Activated CD8-positive, alpha-beta T cell treated with anti-CD3 and anti-CD28 coated beads, Interleukin-2, amount 10 ng/mL, durations not matched to agents 7 days and 5 days (primary cell): ENCODE data around the gene HMG20A. TPM values are rescaled to one million over a fixed set of nuclear protein-coding genes. Genes with fewer than 3 reads are reported as not detected.

ENCODE experiments used
- ATAC-seq: fragments of 150-1000 bp; cut with Tn5 transposase; one replicate; pipeline ENCODE4 v1.10.0; 2021; ENCODE audit warnings: moderate library complexity
- CTCF ChIA-PET: fragments of 350-600 bp; sonication (Branson Sonifier 250); formaldehyde crosslinking; loops from one replicate; lab custom pipeline; 2021; ENCODE audit warnings: antibody characterized with exemption; lab: Charles Lee
- POLR2A ChIA-PET: fragments of 350-600 bp; sonication (Branson Sonifier 250); formaldehyde crosslinking; loops from one replicate; lab custom pipeline; 2021; ENCODE audit warnings: antibody characterized with exemption; lab: Charles Lee
- DNase-seq: peaks from one replicate; pipeline ENCODE4 v3.0.0-alpha.2; 2020
- H3K27ac Mint-ChIP-seq: one replicate; pipeline ENCODE4 v1.8.0; 2021; ENCODE audit warnings: mild to moderate bottlenecking, mixed read lengths
- H3K27me3 Mint-ChIP-seq: one replicate; pipeline ENCODE4 v1.8.0; 2021; ENCODE audit warnings: low read depth, mixed read lengths
- H3K36me3 Mint-ChIP-seq: one replicate; pipeline ENCODE4 v1.8.0; 2021; ENCODE audit warnings: low read depth, mixed read lengths
- H3K4me1 Mint-ChIP-seq: one replicate; pipeline ENCODE4 v1.8.0; 2021; ENCODE audit warnings: low read depth, mixed read lengths
- H3K4me3 Mint-ChIP-seq: one replicate; pipeline ENCODE4 v1.8.0; 2021; ENCODE audit warnings: mild to moderate bottlenecking, mixed read lengths
- H3K9me3 Mint-ChIP-seq: one replicate; pipeline ENCODE4 v1.8.0; 2022; ENCODE audit warnings: mixed read lengths; ENCODE audit not compliant: insufficient read depth
- total RNA-seq, 2 experiments: library from RNA; stranded (reverse); gene quantifications; one replicate each; pipeline ENCODE4 v1.2.3, GENCODE V29; 2021

Gene HMG20A
- total RNA-seq, 2 experiments from 2014 or later, result 47.5 to 51.7 TPM

DNA sequence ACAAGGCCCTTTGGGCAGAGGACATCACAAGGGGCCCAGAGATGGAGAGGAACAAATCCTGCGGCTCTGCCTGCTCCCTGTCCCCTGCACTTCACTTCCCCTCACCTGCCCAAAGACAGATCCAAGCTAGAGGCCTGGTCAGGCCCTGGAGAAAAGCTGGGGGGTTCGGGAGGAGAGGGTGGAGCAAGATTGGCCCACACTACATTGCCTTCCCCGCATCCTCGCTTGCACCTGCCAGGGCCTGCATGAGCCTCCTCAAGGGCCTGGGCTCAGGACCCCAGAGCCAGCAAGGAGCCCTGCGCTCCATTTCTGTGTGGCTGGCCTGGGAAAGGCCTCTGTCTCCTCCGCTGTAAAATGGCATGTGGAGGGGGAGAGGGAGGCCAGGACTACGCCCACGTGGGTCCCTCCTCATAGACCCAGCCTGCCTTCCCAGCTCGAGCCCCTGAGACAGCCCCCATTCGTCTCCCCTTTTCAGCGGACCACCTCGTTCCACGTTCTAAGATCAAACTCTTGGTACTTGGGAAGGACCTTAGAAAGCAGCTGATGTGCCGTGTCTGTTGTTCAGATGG lies 106.0 kb downstream of the HMG20A start:
- H3K9me3 Mint-ChIP-seq, result no peaks in the 10 kb centered on the region
- POLR2A ChIA-PET, result no interaction called here
- no peaks in the 10 kb centered on the region for H3K36me3 Mint-ChIP-seq
- H3K27ac Mint-ChIP-seq, result no peak overlapping the region
- CTCF ChIA-PET, result interaction anchor here (0.7 kb wide), 1 partner anchor 17 kb away, joined by 3 read pairs; no protein-coding TSS in a partner anchor
- ATAC-seq, result no peak
- H3K27me3 Mint-ChIP-seq, result peaks cover 4% of the 10 kb centered on the region
- no peaks in the 10 kb centered on the region for H3K4me1 Mint-ChIP-seq
- H3K4me3 Mint-ChIP-seq, result no peak overlapping the region
- DNase-seq, result no peak

DNA sequence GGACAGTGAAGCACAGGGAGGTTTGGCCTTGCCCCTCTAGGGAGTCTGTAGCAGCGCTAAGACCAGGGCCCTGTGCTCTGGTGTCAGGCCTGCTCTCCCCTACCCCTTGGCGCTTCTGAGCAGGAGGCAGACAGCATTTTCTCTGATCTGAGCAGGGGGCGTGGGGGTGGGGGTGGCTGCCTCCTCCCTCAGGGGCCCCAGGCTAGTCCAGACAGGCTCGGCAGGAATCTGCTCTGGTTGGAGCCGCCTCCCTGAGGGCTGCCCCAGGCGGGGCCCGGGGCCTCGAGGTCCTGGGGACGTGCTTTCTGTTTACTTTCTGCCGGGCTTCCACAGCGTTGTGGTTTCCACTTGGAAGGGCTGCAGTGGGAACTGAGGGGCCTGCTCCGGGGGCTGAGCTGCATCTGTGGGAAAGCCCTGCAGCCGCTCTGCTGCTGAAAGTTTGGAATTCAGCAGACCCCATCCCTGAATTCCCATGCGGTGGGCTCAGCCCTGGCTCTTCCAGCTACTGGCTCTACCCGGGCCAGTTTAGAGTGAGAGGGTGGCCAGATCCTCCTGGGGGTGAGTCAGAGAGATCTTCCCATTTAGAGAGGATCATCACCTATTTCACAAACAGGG lies 106.6 kb downstream of the HMG20A start:
- no peak for ATAC-seq
- CTCF ChIA-PET, result no interaction called here

DNA sequence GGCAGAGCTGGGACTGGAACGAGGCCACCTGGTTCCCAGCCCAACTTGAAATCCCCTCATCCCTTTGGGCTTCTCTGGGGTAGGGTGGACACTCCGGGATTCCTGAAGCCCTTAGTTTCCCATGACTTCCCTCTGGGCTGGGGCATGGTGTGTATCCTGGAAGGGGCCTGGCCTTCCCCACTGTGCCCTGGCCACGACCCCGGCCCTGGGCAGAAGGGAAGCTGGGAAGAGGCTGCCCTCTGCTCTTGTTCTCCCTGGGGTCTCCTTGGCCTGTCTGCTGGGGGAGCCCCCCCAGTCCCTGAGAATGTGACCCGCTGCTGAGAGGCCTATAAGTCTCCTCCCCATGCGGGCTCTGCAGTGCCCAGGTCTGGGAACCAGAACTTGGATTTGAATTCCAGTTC lies 107.1 kb downstream of the HMG20A start:
- Mint-ChIP-seq H3K36me3 (no peaks in the 10 kb centered on the region), H3K4me3 (no peak overlapping the region), H3K27ac (no peak overlapping the region), H3K9me3 (no peaks in the 10 kb centered on the region), H3K4me1 (no peaks in the 10 kb centered on the region), H3K27me3 (peaks cover 2% of the 10 kb centered on the region)
- POLR2A ChIA-PET, result no interaction called here
- DNase-seq (no peak), ATAC-seq (no peak)
- CTCF ChIA-PET, result no interaction called here

More for the DNA sequence above, 106.6 kb downstream of the HMG20A start:
- Mint-ChIP-seq H3K4me1 (no peaks in the 10 kb centered on the region), H3K27me3 (peaks cover 2% of the 10 kb centered on the region), H3K4me3 (no peak overlapping the region), H3K36me3 (no peaks in the 10 kb centered on the region), H3K9me3 (no peaks in the 10 kb centered on the region), H3K27ac (no peak overlapping the region)
- POLR2A ChIA-PET, result no interaction called here
- no peak for DNase-seq

DNA sequence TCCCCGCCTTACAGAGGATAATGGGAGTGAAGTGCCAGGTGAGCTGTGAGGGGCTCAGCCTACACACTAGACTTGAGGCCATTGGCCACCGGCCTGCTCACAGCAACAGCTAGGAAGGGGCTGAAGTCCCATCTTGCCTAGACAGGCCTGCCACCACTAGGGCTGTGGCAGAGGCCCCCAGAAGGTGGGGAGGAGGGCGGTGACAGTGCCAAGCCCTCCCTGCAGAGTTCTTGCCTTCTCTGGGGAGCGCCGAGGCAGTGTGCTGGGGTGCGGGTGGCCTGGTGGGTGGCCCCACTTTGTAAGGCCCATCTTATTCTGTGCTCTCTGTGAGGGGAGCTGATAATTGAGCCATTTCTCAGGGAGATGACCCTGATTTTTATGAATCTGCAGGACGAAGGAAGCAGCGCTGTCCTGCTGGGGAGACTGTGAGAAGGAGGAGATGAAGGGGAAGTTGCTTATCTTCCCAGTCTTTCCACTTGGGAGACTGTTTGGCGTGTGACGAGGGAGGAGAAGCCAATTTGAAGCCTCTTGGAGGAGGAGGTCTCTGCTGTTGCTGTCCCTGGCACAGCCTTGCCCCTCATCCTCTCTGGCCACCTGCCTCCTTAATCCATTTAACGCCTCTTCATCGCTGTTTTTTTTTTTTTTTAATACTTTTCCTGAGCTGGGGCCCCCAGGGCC lies 107.7 kb downstream of the HMG20A start:
- no peaks in the 10 kb centered on the region for H3K4me1 Mint-ChIP-seq
- H3K27ac Mint-ChIP-seq, result no peak overlapping the region
- ATAC-seq (no peak), DNase-seq (no peak)
- no peak overlapping the region for H3K4me3 Mint-ChIP-seq
- peaks cover 4% of the 10 kb centered on the region for H3K27me3 Mint-ChIP-seq
- CTCF ChIA-PET, result interaction anchor here (1.4 kb wide), 1 partner anchor 14 kb away, joined by 4 read pairs; no protein-coding TSS in a partner anchor
- H3K9me3 Mint-ChIP-seq, result no peaks in the 10 kb centered on the region
- POLR2A ChIA-PET, result no interaction called here
- no peaks in the 10 kb centered on the region for H3K36me3 Mint-ChIP-seq

DNA sequence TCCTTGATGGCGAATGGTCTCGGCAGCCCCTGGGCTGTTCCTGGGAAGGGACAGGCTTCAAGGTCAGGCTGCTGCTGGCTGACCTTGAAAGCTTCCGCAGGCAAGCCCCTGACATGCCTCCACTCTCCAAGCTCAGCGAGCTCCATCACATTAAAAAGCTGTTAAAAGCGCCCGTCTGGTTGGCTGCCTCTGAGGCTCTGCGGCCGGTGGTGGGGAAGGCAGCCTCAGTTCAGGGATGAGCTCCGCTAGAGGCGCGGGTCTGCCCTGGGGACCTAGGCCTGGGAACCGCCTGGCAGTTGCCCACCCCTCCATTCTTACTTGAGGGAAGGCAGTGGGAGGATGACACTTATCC lies 108.3 kb downstream of the HMG20A start:
- ChIA-PET CTCF (interaction anchor here (1.4 kb wide), 1 partner anchor 14 kb away, joined by 4 read pairs; no protein-coding TSS in a partner anchor), POLR2A (no interaction called here)
- peaks cover 8% of the 10 kb centered on the region for H3K27me3 Mint-ChIP-seq

DNA sequence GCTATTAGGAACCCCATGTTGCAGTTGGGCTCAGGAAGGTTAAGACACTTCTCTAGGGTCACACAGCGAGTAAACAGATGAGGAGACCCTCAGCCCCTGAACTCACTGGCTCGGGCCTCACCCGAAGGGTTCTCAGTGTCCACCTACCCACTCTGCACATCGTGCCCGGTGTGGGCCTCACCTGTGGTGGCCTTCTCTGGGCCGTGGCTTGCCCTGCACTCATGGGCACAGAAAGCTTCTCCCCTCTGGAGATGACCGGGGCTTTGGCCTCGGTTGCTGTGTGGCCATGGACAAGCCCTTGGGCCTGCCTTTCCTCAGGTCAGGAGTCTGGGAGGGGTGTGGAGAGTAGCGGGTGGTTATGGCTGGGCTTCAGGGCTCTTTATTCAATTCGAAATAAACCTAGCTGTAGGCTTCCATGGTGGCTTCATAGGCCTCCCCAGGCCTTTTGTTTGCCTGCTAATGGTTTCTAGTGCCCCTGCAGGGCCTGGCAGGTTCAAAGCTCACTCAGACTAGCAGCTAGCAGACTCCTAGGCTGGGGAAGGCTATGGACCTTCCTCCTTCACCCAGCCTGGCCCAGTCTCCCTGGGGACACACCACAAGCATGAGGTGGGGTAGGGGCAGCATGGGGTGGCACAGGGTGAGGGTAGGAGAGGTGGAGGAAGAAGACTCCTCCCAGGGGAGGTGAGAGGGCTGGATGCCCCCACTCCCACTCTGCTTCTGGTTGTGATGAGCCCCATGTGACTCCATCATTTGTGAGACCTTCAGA lies 108.9 kb downstream of the HMG20A start:
- Mint-ChIP-seq H3K27ac (no peak overlapping the region), H3K4me1 (no peaks in the 10 kb centered on the region), H3K4me3 (no peak overlapping the region), H3K36me3 (no peaks in the 10 kb centered on the region), H3K9me3 (no peaks in the 10 kb centered on the region), H3K27me3 (peaks cover 14% of the 10 kb centered on the region)
- DNase-seq, result no peak
- POLR2A ChIA-PET, result no interaction called here
- ATAC-seq, result no peak
- CTCF ChIA-PET, result interaction anchor here (1.4 kb wide), 2 partner anchors 13 to 14 kb away, joined by 3 to 4 read pairs; no protein-coding TSS in a partner anchor

More for the DNA sequence above, 108.3 kb downstream of the HMG20A start:
- H3K27ac Mint-ChIP-seq, result no peak overlapping the region
- no peaks in the 10 kb centered on the region for H3K4me1 Mint-ChIP-seq
- H3K9me3 Mint-ChIP-seq, result no peaks in the 10 kb centered on the region
- no peaks in the 10 kb centered on the region for H3K36me3 Mint-ChIP-seq
- DNase-seq, result no peak
- no peak overlapping the region for H3K4me3 Mint-ChIP-seq
- no peak for ATAC-seq

DNA sequence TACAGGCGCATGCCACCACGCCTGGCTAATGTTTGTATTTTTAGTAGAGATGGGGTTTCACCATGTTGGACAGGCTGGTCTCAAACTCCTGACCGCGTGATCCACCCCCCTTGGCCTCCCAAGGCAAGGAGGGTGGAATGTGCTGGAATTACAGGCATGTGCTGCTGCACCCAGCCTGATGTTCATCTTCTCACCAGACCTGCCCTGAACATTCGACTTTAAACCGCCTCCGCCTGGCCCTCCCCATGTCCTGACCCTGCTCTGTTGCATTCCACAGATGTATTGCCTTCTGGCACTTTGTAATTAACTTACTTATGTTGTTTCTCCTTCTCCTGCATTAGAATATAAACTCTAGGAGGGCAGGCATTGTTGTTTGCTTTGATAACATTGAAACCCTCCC lies 109.9 kb downstream of the HMG20A start:
- no peaks in the 10 kb centered on the region for H3K4me1 Mint-ChIP-seq
- no peak overlapping the region for H3K27ac Mint-ChIP-seq
- no peaks in the 10 kb centered on the region for H3K36me3 Mint-ChIP-seq
- H3K9me3 Mint-ChIP-seq, result no peaks in the 10 kb centered on the region
- ChIA-PET POLR2A (no interaction called here), CTCF (interaction anchor here (1.4 kb wide), 1 partner anchor 13 kb away, joined by 3 read pairs; no protein-coding TSS in a partner anchor)
- peaks cover 14% of the 10 kb centered on the region for H3K27me3 Mint-ChIP-seq
- ATAC-seq, result no peak
- H3K4me3 Mint-ChIP-seq, result no peak overlapping the region
- no peak for DNase-seq

DNA sequence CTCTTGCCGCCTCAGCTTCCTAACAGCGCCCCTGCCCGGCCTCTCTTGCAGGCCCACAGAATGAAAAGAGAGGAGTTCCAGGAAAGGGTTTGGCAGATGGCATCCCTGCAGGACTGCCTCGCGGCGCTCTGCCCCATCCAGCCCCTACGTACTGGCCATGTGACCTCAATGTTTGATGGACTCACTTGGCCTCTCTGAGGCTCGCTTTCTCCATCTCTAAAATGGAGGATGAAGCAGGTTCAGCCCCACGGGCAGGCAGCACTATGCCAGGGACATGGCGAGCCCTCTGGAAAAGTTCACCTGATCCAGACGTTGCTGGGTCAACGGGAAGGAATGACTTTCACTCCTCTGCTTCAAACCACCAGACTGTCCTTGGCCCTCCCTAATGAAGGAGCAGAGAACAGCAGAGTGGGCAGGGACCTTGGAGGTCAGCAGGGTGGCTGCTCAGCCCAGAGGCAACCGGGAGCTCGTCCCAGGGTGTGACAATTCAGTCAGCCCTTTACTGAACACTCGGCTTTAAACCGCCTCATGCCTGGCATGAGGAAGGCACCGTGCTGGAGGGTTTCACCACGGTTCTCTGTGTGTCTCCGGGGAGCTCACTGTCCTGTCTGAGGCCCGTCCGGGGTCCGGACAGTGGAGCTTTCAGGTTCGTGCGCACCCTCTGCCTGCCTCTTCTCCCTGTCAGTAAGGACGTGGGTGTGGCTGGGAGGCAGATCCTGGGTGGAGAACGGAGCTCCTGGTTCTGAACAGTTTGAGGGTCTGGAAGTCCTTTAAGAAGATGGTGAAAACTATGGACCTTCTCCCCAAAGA lies 110.7 kb downstream of the HMG20A start:
- Mint-ChIP-seq H3K27ac (no peak overlapping the region), H3K4me1 (no peaks in the 10 kb centered on the region), H3K9me3 (no peaks in the 10 kb centered on the region), H3K36me3 (no peaks in the 10 kb centered on the region), H3K27me3 (peaks cover 14% of the 10 kb centered on the region), H3K4me3 (no peak overlapping the region)
- ChIA-PET POLR2A (no interaction called here), CTCF (interaction anchor here (1.4 to 3.0 kb wide), 2 partner anchors 12 kb away, joined by 3 to 20 read pairs; no protein-coding TSS in a partner anchor)
- ATAC-seq, result no peak
- DNase-seq, result no peak

DNA sequence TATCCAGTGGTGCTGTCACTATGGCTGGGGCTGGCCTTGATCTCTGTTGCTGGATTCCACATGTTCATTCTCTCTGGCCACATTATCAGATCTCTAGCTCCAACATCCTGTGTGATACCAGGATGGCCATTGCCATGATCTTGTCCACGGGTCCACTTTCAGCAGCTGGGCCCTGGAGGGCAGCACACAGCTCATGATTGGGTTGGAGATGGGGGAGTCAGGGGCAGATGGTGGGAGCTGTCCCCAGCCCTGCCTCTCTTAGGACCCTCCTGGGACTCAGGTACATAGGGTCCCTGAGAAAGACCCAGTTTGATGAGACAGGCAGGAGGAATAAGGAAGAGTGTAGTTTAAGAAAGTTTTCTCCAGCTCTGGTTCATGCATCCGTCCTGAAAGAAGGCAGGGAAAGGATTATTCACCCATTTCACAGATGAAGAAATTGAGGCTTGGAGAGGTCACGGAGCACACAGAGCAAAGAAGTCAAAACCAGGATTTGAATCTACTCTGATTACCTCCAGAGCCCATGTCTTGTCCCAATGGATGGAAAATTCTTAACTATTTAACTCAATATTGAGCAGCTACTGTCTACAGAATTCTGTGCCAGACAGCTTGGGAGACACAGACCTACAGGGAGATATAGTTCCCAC lies 111.5 kb downstream of the HMG20A start:
- DNase-seq (no peak), ATAC-seq (no peak)
- ChIA-PET CTCF (interaction anchor here (3.0 kb wide), 1 partner anchor 11 kb away, joined by 20 read pairs; no protein-coding TSS in a partner anchor), POLR2A (no interaction called here)
- Mint-ChIP-seq H3K36me3 (no peaks in the 10 kb centered on the region), H3K27ac (no peak overlapping the region), H3K4me1 (no peaks in the 10 kb centered on the region), H3K27me3 (peaks cover 14% of the 10 kb centered on the region), H3K4me3 (no peak overlapping the region), H3K9me3 (no peaks in the 10 kb centered on the region)

DNA sequence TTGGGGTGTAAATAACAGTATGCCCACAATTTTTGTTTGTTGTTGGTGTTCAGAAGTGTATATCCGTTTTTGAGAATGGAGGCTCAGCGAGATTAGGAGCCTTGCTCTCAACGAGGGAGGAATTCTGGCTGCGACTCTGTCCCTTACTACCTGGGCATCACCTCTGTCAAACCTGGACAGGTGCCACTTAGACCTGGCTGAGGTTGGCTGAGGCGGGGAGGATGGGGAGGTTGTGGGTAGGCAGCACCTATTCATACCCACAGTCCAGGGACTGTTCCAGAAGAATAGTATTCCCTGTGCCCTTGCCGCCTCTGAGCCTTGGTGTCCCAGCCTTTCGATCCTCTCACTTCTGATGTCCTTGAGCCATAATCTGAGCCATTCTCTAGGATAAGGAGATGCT lies 112.2 kb downstream of the HMG20A start:
- Mint-ChIP-seq H3K36me3 (no peaks in the 10 kb centered on the region), H3K4me3 (no peak overlapping the region), H3K27ac (no peak overlapping the region), H3K9me3 (no peaks in the 10 kb centered on the region), H3K27me3 (peaks cover 14% of the 10 kb centered on the region), H3K4me1 (no peaks in the 10 kb centered on the region)
- DNase-seq (no peak), ATAC-seq (no peak)
- ChIA-PET CTCF (interaction anchor here (3.0 kb wide), 1 partner anchor 10 kb away, joined by 20 read pairs; no protein-coding TSS in a partner anchor), POLR2A (no interaction called here)
